HG03103 (cell line): ENCODE data around the gene NCOR1.
"Not testable (repeated sequence)": the region's sequence is repeated elsewhere in the genome, so short reads cannot be mapped to it uniquely, and the experiment has no call there.

Experiments used
- ATAC-seq: cut with Tn5 transposase; IDR thresholded peaks from one replicate; pipeline ENCODE4 v1.9.1; 2021; ENCODE audit warnings: low read depth; ENCODE audit not compliant: unreplicated experiment

Gene NCOR1

GRCh38 chr17:16215965-16216316 is 607 bp upstream of the NCOR1 start:
- no peak for ATAC-seq

- ATAC-seq: peak; percentile 29
Measured at GRCh38 chr17:16215002-16215272, 397 bp downstream of the NCOR1 start.

- ATAC-seq: no peak
Measured at GRCh38 chr17:16214190-16215001, 938 bp downstream of the NCOR1 start.

GRCh38 chr17:16212793-16213192 is 2.5 kb downstream of the NCOR1 start:
- ATAC-seq: no peak

GRCh38 chr17:16211590-16211989 is 3.7 kb downstream of the NCOR1 start:
- no peak for ATAC-seq

GRCh38 chr17:16204763-16205162 is 10.6 kb downstream of the NCOR1 start:
- ATAC-seq: not testable (repeated sequence)

GRCh38 chr17:16202554-16203500 is 12.5 kb downstream of the NCOR1 start:
- ATAC-seq: not testable (repeated sequence)

GRCh38 chr17:16201693-16202131 is 13.6 kb downstream of the NCOR1 start:
- not testable (repeated sequence) for ATAC-seq

GRCh38 chr17:16199093-16199492 is 16.2 kb downstream of the NCOR1 start:
- ATAC-seq: no peak

- ATAC-seq: no peak
Measured at GRCh38 chr17:16197276-16197675, 18.1 kb downstream of the NCOR1 start.

- not testable (repeated sequence) for ATAC-seq
Measured at GRCh38 chr17:16194307-16194835, 21.0 kb downstream of the NCOR1 start.

GRCh38 chr17:16191604-16192003 is 23.7 kb downstream of the NCOR1 start:
- ATAC-seq: no peak

GRCh38 chr17:16190703-16191360 is 24.5 kb downstream of the NCOR1 start:
- no peak for ATAC-seq

- ATAC-seq: no peak
Measured at GRCh38 chr17:16189791-16190348, 25.5 kb downstream of the NCOR1 start.

GRCh38 chr17:16187642-16188041 is 27.7 kb downstream of the NCOR1 start:
- no peak for ATAC-seq

- ATAC-seq: no peak
Measured at GRCh38 chr17:16181581-16181980, 33.8 kb downstream of the NCOR1 start.

GRCh38 chr17:16178836-16179235 is 36.5 kb downstream of the NCOR1 start:
- no peak for ATAC-seq

- ATAC-seq: no peak
Measured at GRCh38 chr17:16171613-16172012, 43.7 kb downstream of the NCOR1 start.

- ATAC-seq: not testable (repeated sequence)
Measured at GRCh38 chr17:16166766-16167165, 48.6 kb downstream of the NCOR1 start.

GRCh38 chr17:16158714-16159113 is 56.6 kb downstream of the NCOR1 start:
- ATAC-seq: no peak

- ATAC-seq: no peak
Measured at GRCh38 chr17:16155536-16155935, 59.8 kb downstream of the NCOR1 start.
